A549 (cell line): Measurements from ENCODE around the gene WNT2B. TPM values are rescaled to one million over a fixed set of nuclear protein-coding genes. Genes with fewer than 3 reads are reported as not detected.

Experiments used
- ATAC-seq, 2 experiments: fragments of 200-7000 bp in 1 of 2; fragments of >200 bp in 1 of 2; cut with Nextera tagmentation in 1 of 2; cut with Tn5 transposase in 1 of 2; 3 replicates each; pipeline versions ENCODE4 v1.8.0 to v1.9.1; 2018 to 2020; ENCODE audit warnings: mild to moderate bottlenecking in 1 of 2, moderate library complexity in 1 of 2
- CTCF ChIA-PET: fragments of 300-600 bp; sonication (Branson Sonifier 250); formaldehyde crosslinking; extraction: SDS; loops from one replicate; lab custom pipeline; 2021; ENCODE audit warnings: antibody characterized with exemption, inconsistent platforms; lab: Yijun Ruan, JAX
- POLR2A ChIA-PET: fragments of 350-600 bp; formaldehyde crosslinking; extraction: SDS; loops from one replicate; lab custom pipeline; 2021; ENCODE audit warnings: antibody characterized with exemption, inconsistent platforms; lab: Yijun Ruan, JAX
- DNase-seq, 2 experiments: peaks; one replicate each; pipeline versions ENCODE4 v3.0.0 to v3.0.0-alpha.2; 2011 to 2016; ENCODE audit warnings: low read depth in 1 of 2, low spot score in 1 of 2
- FAIRE-seq: peaks from 2 replicates; lab custom pipeline; 2011; peaks lifted over from hg19 to GRCh38; lab: Jason Lieb, UNC
- H3K27ac ChIP-seq, 2 experiments: fragments of >200 bp; sonication (Bioruptor Twin); formaldehyde crosslinking; 3 replicates each; pipeline ENCODE4 v1.5.1; 2016 to 2017
- H3K4me1 ChIP-seq: fragments of >200 bp; sonication (Bioruptor Twin); formaldehyde crosslinking; 3 replicates; pipeline ENCODE4 v1.6.1; 2016
- H3K4me2 ChIP-seq: fragments of >200 bp; sonication (Bioruptor Twin); formaldehyde crosslinking; 3 replicates; pipeline ENCODE4 v1.6.1; 2016
- H3K4me3 ChIP-seq: fragments of >200 bp; sonication (Bioruptor Twin); formaldehyde crosslinking; 3 replicates; pipeline ENCODE4 v1.5.1; 2016
- H3K9me3 ChIP-seq: fragments of >200 bp; sonication (Bioruptor Twin); formaldehyde crosslinking; 3 replicates; pipeline ENCODE4 v1.6.1; 2016
- ATOH8 ChIP-seq: fragments of 250-450 bp; sonication (Bioruptor Pico); IDR thresholded peaks from 2 replicates; pipeline ENCODE4 v1.5.0; 2020; ENCODE audit warnings: low read depth, mild to moderate bottlenecking, moderate library complexity
- BCL3 ChIP-seq: fragments of >200 bp; sonication (Bioruptor Twin); formaldehyde crosslinking; IDR thresholded peaks from 3 replicates; pipeline ENCODE4 v1.6.1; 2016
- CBX2 ChIP-seq: fragments of 200-600 bp; sonication (generic); IDR thresholded peaks from 2 replicates; pipeline ENCODE4 v1.6.1; 2016; ENCODE audit warnings: low read depth, mild to moderate bottlenecking, borderline replicate concordance
- CHD2 ChIP-seq: fragments of 150-350 bp; IDR thresholded peaks from 2 replicates; pipeline ENCODE4 v1.6.1; 2014; ENCODE audit warnings: low read length; ENCODE audit not compliant: partially characterized antibody
- CHD4 ChIP-seq: fragments of 200-600 bp; sonication (generic); IDR thresholded peaks from 2 replicates; pipeline ENCODE4 v1.6.1; 2016; ENCODE audit warnings: antibody characterized with exemption, mild to moderate bottlenecking, borderline replicate concordance
- CTCF ChIP-seq: fragments of >200 bp; sonication (Bioruptor Twin); formaldehyde crosslinking; IDR thresholded peaks from 3 replicates; pipeline ENCODE4 v1.5.1; 2016
- E2F6 ChIP-seq: IDR thresholded peaks from 2 replicates; pipeline ENCODE4 v1.6.1; 2012; ENCODE audit warnings: low read depth, borderline replicate concordance
- EHF ChIP-seq: fragments of 250-450 bp; sonication (Bioruptor Pico); IDR thresholded peaks from 2 replicates; pipeline ENCODE4 v1.5.0; 2020; ENCODE audit warnings: mild to moderate bottlenecking
- EHMT2 ChIP-seq: fragments of 200-600 bp; sonication (generic); IDR thresholded peaks from 2 replicates; pipeline ENCODE4 v1.6.1; 2016; ENCODE audit warnings: antibody characterized with exemption, low read depth, mild to moderate bottlenecking, moderate library complexity
- EP300 ChIP-seq, 2 experiments: fragments of >200 bp; sonication (Bioruptor Twin); formaldehyde crosslinking; IDR thresholded peaks; 2 replicates in 1 of 2; 3 replicates in 1 of 2; pipeline ENCODE4 v1.6.1; 2016 to 2017
- HEYL ChIP-seq: fragments of 250-450 bp; sonication (Bioruptor Pico); IDR thresholded peaks from 2 replicates; pipeline ENCODE4 v1.8.0; 2021; ENCODE audit warnings: mild to moderate bottlenecking, moderate library complexity
- HOXA7 ChIP-seq: fragments of 250-450 bp; sonication (Bioruptor Pico); IDR thresholded peaks from 2 replicates; pipeline ENCODE4 v1.5.0; 2020; ENCODE audit warnings: mild to moderate bottlenecking, moderate library complexity
- HOXB13 ChIP-seq: fragments of 250-450 bp; sonication (Bioruptor Pico); IDR thresholded peaks from 2 replicates; pipeline ENCODE4 v1.5.0; 2020; ENCODE audit warnings: low read depth, mild to moderate bottlenecking, moderate library complexity
- MAFK ChIP-seq: fragments of 450-650 bp; IDR thresholded peaks from 2 replicates; pipeline ENCODE4 v1.6.1; 2014; ENCODE audit not compliant: partially characterized antibody
- MAX ChIP-seq: IDR thresholded peaks from 2 replicates; pipeline ENCODE4 v1.6.1; 2012
- NFE2L2 ChIP-seq: fragments of 150-350 bp; conservative IDR thresholded peaks from 2 replicates; pipeline ENCODE4 v1.6.1; 2014; ENCODE audit warnings: low read length
- NPAS2 ChIP-seq: fragments of 250-450 bp; sonication (Bioruptor Pico); IDR thresholded peaks from 2 replicates; pipeline ENCODE4 v1.8.0; 2022; ENCODE audit warnings: mild to moderate bottlenecking, moderate library complexity, borderline replicate concordance
- POLR2A ChIP-seq: IDR thresholded peaks from 2 replicates; pipeline ENCODE4 v1.6.1; 2012; ENCODE audit warnings: mild to moderate bottlenecking, low read length
- POLR2AphosphoS2 ChIP-seq: conservative IDR thresholded peaks from 2 replicates; pipeline ENCODE4 v1.6.1; 2012; ENCODE audit warnings: low read length, improper control_type of control experiment, inconsistent platforms
- RAD21 ChIP-seq, 2 experiments: fragments of >200 bp in 1 of 2; sonication (Bioruptor Twin) in 1 of 2; formaldehyde crosslinking in 1 of 2; IDR thresholded peaks in 1 of 2; conservative IDR thresholded peaks in 1 of 2; 2 replicates in 1 of 2; 3 replicates in 1 of 2; pipeline ENCODE4 v1.6.1; 2012 to 2018; ENCODE audit warnings: inconsistent platforms in 1 of 2
- REST ChIP-seq: fragments of 200-600 bp; sonication (generic); IDR thresholded peaks from 2 replicates; pipeline ENCODE4 v1.6.1; 2016; ENCODE audit warnings: antibody characterized with exemption, mild to moderate bottlenecking, moderate library complexity
- RNF2 ChIP-seq: fragments of 200-600 bp; sonication (generic); IDR thresholded peaks from 2 replicates; pipeline ENCODE4 v1.6.1; 2016; ENCODE audit warnings: low read depth, mild to moderate bottlenecking, antibody characterized with exemption, moderate library complexity, borderline replicate concordance
- SMC3 ChIP-seq: fragments of >200 bp; sonication (Bioruptor Twin); formaldehyde crosslinking; IDR thresholded peaks from 3 replicates; pipeline ENCODE4 v1.6.1; 2018; ENCODE audit warnings: inconsistent platforms
- ZFP36 ChIP-seq: fragments of 450-650 bp; IDR thresholded peaks from 2 replicates; pipeline ENCODE4 v1.6.1; 2014; ENCODE audit warnings: borderline replicate concordance; ENCODE audit not compliant: partially characterized antibody
- WGBS: methylation state at CpG from one replicate; pipeline ENCODE4 v1.1.6; 2017; ENCODE audit errors: missing lambda C conversion rate; 5-methylcytosine and 5-hydroxymethylcytosine counted together
- polyA plus RNA-seq, 4 experiments: library from polyadenylated mRNA; depleted of rRNA in 3 of 4; stranded (reverse); fragments of >200 nt; fragmentation: RNase III in 1 of 4; extraction: RNeasy Plus Mini Kit Qiagen cat#74134 plus additional on column Dnase treatment in 1 of 4; gene quantifications; 2 replicates in 3 of 4; 3 replicates in 1 of 4; pipeline ENCODE4 v1.2.3, GENCODE V29; 2011 to 2017

Gene WNT2B
- polyA plus RNA-seq, 2 of the 4 experiments (the other 2 are of a cell fraction): 0.26 to 0.28 TPM

GRCh38 chr1:112501810-112502641 lies 6.7 kb upstream of the WNT2B start:
- peaks cover 4% of the 10 kb centered on the region; the same call in 2 of the 3 replicates for H3K4me1 ChIP-seq
- TF ChIP-seq ZFP36: no peak
- no peak for TF ChIP-seq RNF2
- TF ChIP-seq CBX2: no peak
- TF ChIP-seq NPAS2 (CRISPR knock-in tag): no peak
- no peak for TF ChIP-seq EHMT2
- no peak for TF ChIP-seq MAFK
- TF ChIP-seq HOXA7: no peak
- TF ChIP-seq RAD21 (conservative IDR thresholded peaks at IDR 0.05 in 1 of 2, IDR thresholded peaks at IDR 0.05 in 1 of 2): peak; percentile 56 to 69
- peak; percentile 83 for TF ChIP-seq SMC3
- TF ChIP-seq E2F6: peak; percentile 68; the same call in 1 of the 2 replicates
- no peak for TF ChIP-seq BCL3
- TF ChIP-seq POLR2A: no peak
- no peak for TF ChIP-seq HOXB13
- peak; percentile 51 for TF ChIP-seq CTCF
- no peak for TF ChIP-seq NFE2L2
- no peak for TF ChIP-seq HEYL (CRISPR knock-in tag)
- TF ChIP-seq CHD4: no peak
- no peak for TF ChIP-seq EHF (CRISPR knock-in tag)
- peak; percentile 78 for TF ChIP-seq MAX
- POLR2A ChIA-PET: interaction anchor here (0.9 to 1.5 kb wide), 3 partner anchors 108 to 171 kb away, joined by 3 to 5 read pairs (median 4); partner anchors contain the start of gene ST7L
- peak overlapping the region; percentile 92 for H3K4me2 ChIP-seq
- CTCF ChIA-PET: interaction anchor here (0.7 to 3.3 kb wide), 37 partner anchors 8 to 214 kb away, joined by 3 to 36 read pairs (median 5); partner anchors contain the start of genes CTTNBP2NL and MOV10
- 58% methylated on average over 7 of the region's 65 CpGs for WGBS
- DNase-seq: peak; percentile 25 to 57
- FAIRE-seq: no peak
- peak; percentile 82 to 86 for ATAC-seq
- peak overlapping the region; percentile 58 for H3K4me3 ChIP-seq
- H3K27ac ChIP-seq: peak overlapping the region; percentile 77 to 87
- H3K9me3 ChIP-seq: no peaks in the 10 kb centered on the region

GRCh38 chr1:112502826-112503225 lies 5.9 kb upstream of the WNT2B start:
- peaks cover 6% of the 10 kb centered on the region; the same call in 2 of the 3 replicates for H3K4me1 ChIP-seq
- H3K9me3 ChIP-seq: no peaks in the 10 kb centered on the region
- DNase-seq (no peak), ATAC-seq (no peak), FAIRE-seq (no peak)
- H3K4me3 ChIP-seq: no peak overlapping the region
- POLR2A ChIA-PET: interaction anchor here (1.5 kb wide), 1 partner anchor 109 kb away, joined by 5 read pairs; no protein-coding TSS in a partner anchor
- CTCF ChIA-PET: interaction anchor here (1.0 to 3.3 kb wide), 10 partner anchors 11 to 213 kb away, joined by 3 to 36 read pairs (median 7); no protein-coding TSS in a partner anchor
- no peak for TF ChIP-seq POLR2AphosphoS2
- no peak for TF ChIP-seq REST
- TF ChIP-seq HEYL (CRISPR knock-in tag): no peak
- no peak for TF ChIP-seq RAD21 (conservative IDR thresholded peaks at IDR 0.05 in 1 of 2, IDR thresholded peaks at IDR 0.05 in 1 of 2)
- no peak for TF ChIP-seq CHD2
- TF ChIP-seq ATOH8: no peak
- no peak for TF ChIP-seq BCL3
- TF ChIP-seq EP300 (IDR thresholded peaks at IDR 0.05): no peak
- WGBS: 96% methylated on average over 2 of the region's 2 CpGs
- H3K4me2 ChIP-seq: peak overlapping the region; percentile 92; the same call in 2 of the 3 replicates
- H3K27ac ChIP-seq: no peak overlapping the region
